Activated CD8-positive, alpha-beta memory T cell treated with anti-CD3 and anti-CD28 coated beads, Interleukin-2, amount 50 U/mL, for 4 hours (primary cell): ENCODE results near the gene CCDC136.
A peak's percentile ranks its signal among the peaks of the same experiment; 100 is the strongest.

Experiments used
- DNase-seq: peaks from one replicate; pipeline ENCODE4 v3.0.0-alpha.2; 2020

Gene CCDC136

DNA sequence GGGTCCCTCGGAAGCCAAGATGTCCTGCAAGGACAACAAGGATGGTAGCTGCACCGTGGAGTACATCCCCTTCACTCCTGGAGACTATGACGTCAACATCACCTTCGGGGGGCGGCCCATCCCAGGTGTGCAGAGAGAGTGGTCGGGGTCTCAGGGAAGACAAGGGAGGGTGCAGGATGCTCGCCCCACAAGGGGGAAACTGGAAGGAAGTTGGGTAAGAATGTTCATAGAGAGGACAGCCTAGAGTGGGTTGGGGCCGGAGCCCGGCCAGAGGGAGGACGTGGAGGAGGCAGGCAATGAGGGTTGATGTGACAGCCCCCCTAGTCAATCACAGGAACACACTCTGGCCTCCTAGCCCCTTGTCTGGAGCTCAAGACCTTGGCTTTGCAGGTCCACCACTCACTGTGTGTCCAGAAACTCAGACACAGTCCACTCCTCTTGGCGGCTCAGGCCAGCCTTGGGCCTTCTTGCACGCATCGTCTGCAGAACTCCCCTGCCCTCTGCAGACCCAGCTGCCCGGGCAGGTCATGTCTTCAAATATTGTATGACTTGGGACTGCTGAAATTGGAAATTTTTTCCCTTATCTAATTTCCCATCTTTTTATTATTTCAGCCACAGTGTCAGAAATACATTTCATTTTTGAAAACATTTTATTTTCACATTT lies 55.1 kb downstream of the CCDC136 start:
- no peak for DNase-seq

GRCh38 chr7:128847721-128848211 lies 56.0 kb downstream of the CCDC136 start:
- no peak for DNase-seq

DNA sequence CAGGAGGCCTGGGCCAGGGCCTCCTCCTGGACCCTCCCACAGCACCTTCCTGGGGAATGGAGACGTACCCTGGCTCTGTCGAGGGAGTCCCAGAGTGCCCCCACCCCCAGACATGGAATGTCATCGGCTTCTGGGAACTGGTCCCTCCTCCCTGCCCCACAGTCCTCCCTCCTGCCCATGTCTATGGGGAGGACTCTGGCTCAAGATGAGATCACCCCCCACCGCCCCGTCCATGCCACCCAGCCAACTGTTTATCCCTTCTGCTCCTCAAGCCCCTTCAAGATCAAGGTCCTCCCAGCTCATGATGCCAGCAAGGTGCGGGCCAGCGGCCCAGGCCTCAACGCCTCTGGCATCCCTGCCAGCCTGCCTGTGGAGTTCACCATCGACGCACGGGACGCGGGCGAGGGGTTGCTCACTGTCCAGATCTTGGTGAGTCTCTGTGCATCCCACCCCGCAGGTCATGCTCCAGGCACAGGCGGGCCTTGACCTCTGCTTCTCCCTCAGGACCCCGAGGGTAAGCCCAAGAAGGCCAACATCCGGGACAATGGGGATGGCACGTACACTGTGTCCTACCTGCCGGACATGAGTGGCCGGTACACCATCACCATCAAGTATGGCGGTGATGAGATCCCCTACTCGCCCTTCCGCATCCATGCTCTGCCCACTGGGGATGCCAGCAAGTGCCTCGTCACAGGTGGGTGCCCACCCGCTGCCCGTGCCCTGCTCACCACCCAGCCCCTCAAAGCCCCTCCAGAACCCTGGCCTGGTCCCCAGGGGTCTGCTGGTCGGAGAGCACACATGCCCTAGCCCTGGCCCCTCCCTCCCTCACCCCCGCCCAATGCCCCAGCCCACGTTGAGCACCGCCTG lies 56.8 kb downstream of the CCDC136 start:
- no peak for DNase-seq

DNA sequence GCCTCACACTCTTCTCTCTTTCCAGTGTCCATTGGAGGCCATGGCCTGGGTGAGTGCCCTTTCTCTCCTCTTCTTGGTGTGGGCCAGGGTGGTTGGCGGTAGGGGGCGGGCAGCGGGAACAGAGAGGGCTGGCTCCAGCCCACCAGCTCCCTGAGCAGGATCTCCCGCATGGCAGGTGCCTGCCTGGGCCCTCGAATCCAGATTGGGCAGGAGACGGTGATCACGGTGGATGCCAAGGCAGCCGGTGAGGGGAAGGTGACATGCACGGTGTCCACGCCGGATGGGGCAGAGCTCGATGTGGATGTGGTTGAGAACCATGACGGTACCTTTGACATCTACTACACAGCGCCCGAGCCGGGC lies 57.4 kb downstream of the CCDC136 start:
- DNase-seq = no peak

- no peak for DNase-seq
Observed at GRCh38 chr7:128849804-128850490, 58.2 kb downstream of the CCDC136 start.

DNA sequence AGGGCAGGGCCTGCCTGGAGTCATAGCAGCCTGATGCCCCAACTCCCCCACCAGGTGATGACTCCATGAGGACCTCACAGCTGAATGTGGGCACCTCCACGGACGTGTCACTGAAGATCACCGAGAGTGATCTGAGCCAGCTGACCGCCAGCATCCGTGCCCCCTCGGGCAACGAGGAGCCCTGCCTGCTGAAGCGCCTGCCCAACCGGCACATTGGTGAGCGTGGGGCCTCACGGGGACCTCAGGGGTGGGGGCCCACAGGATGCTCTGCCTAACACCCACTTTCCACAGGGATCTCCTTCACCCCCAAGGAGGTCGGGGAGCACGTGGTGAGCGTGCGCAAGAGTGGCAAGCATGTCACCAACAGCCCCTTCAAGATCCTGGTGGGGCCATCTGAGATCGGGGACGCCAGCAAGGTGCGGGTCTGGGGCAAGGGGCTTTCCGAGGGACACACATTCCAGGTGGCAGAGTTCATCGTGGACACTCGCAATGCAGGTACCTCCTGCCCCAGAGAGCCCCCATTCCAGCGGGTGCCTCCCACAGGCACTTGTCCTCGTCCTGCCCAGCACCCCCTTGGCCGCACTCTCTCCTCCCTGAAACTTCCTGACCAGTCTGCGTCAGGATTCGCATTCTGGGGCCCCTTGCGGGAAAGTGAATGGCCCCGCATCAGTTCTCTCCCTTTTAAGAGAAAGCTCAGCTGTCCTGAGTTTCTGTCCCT lies 60.9 kb downstream of the CCDC136 start:
- DNase-seq = no peak

- DNase-seq = no peak
Observed at GRCh38 chr7:128853799-128854198, 62.0 kb downstream of the CCDC136 start.

DNA sequence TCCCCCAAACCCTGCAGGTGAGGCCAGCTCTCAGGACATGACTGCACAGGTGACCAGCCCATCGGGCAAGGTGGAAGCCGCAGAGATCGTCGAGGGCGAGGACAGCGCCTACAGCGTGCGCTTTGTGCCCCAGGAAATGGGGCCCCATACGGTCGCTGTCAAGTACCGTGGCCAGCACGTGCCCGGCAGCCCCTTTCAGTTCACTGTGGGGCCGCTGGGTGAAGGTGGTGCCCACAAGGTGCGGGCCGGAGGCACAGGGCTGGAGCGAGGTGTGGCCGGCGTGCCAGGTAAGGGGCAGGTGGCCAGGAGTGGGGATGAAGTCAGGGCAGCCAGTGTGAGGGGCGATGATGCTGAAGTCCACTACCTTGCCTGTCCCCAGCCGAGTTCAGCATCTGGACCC lies 62.6 kb downstream of the CCDC136 start:
- no peak for DNase-seq

GRCh38 chr7:128855559-128855958 lies 63.8 kb downstream of the CCDC136 start:
- no peak for DNase-seq

- no peak for DNase-seq
Observed at GRCh38 chr7:128856001-128856718, 64.4 kb downstream of the CCDC136 start.

DNA sequence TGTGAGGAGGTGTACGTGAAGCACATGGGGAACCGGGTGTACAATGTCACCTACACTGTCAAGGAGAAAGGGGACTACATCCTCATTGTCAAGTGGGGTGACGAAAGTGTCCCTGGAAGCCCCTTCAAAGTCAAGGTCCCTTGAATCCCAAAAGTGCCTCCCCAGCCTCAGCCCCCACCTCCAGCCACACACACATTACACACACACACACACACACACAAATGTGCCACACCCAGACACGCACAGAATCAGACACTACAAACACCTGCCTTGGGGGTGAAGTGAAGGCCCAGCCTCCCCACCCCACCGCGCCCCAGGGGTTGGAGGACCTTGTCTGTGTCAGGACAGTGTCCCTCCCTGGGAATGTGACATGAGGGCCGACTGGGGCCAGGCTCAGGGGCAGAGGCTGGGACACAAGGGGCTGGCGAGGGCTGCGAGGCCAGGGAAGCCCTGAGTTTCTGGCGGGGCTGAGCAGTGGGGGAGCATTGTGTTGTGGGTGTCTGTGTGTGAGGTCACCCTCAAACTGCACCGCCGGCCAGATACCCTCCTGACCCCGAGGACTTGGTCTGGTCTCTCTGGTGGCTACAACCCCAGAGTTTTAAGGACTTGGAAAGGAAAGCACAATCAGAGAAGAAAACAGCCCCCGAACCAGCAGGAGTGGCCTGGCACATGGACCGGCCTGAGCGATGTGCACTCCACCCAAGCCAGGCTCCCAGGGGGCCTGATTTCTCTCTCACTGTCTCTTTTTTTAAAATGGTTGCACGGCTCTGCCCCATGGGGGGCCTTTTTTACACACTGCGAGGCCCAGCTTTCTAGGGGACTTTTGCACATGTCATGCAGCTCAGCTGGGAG lies 66.8 kb downstream of the CCDC136 start:
- DNase-seq = no peak

DNA sequence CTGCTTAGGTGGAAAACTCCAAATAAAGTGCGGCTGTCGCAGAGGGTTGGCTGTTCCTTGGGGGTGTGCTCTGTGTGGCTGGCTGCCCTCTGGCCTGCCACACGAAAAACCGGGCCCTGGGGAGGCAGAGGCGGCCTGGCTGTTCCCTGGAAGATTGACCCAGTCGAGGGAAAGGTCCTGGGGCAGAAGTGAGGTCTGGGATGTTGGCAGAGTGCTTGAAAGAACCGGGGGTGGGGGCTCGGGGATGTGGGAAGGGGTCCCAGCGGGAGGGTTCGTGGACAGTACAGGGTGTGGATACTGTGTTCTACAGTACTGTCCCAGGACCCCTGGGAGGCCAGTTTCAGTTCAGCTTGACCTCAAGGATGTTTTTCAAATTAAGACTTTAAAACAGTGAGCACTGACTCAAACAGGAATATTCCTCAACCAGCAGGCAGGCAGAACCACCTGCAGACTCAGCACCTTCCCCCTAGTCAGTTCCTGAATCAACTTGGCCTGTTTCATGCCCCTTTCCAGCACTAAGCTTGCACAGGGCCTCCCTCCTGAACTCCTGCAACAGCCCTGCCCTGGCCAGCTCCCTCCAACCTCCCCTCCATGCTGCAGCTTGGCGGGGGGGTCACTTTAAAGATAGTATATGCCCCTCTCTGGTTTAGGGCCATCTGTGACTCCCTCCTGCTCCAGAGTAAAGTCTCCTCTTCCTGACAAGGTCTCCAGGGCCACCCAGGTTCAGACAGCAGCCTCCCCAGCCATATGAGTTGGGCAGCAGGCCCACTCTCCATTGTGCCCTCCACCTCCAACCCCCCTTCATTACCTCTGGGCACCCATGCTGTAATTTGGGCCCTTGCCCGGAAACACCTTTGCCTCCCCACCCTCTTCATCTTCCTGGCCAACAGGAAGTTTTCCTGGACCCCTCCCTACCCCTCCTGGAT lies 67.7 kb downstream of the CCDC136 start:
- no peak for DNase-seq

GRCh38 chr7:128860158-128861073 lies 68.6 kb downstream of the CCDC136 start:
- no peak for DNase-seq

DNA sequence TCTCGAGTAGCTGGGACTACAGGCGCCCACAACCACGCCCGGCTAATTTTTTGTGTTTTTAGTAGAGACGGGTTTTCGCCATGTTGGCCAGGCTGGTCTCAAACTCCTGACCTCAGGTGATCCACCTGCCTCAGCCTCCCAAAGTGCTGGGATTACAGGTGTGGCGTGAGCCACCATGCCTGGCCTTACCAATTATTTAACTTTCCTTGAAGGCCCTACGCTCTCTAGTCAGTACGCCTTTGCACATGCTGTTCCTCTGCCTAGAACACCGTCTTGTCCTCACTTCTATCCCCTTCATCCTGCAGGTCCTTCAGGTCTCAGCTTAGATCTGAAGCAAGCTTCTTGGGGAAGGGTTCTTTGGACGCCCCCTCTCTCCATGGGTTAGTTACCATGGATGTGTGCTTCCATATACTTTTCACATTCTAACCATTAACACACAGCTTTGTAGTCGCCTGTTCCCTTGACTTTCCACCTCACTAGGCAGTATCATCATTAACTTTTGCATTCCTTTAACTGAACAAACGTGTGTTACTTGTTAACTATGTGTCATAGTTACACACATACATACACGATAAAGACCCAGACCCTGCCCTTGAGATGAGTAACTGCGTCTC lies 70.3 kb downstream of the CCDC136 start:
- no peak for DNase-seq

DNA sequence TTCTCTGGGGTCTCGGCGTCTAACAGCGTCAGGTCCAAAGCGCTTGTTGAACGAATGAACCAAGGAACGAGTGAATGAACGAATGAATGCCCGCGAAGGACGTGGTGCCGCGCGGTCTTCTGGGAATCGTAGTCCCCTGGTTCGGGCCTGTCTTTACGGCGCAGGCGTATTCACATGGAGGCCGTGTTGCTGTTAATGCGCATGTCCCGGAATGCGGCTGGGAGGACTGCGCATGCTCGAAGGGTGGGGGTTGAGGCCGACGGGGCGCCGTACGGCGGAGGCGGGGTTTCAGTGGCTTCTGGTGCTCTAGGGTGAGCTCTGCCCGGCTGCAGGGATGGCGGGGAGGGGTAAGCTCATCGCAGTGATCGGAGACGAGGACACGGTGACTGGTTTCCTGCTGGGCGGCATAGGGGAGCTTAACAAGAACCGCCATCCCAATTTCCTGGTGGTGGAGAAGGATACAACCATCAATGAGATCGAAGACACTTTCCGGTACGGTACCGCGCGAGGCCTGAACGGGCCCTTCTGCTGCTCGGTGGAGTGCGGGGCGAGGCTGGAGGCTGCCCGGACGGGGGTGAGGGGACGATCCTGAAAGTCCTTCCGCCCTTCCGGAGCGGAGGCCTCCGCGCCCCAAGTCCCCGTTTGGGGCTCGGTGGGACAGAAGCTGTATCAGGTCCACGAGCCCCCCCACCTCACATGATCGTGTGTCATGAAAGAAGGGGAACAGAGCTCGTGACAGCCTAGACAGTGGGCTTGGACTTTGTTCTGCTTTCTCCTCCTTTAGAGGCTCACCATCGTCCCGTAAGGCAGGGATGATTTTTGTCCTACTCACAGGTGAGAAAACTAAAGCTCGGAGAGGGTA lies 71.0 kb downstream of the CCDC136 start, which contains the start of gene ATP6V1F:
TSS of gene ATP6V1F (plus strand) at position 286 of the 862 bp plus-strand sequence. CDS start at position 335, 49 bp downstream.
- peak; percentile 99 for DNase-seq

- peak; percentile 35 for DNase-seq
Observed at GRCh38 chr7:128863433-128863989, 71.7 kb downstream of the CCDC136 start.

DNA sequence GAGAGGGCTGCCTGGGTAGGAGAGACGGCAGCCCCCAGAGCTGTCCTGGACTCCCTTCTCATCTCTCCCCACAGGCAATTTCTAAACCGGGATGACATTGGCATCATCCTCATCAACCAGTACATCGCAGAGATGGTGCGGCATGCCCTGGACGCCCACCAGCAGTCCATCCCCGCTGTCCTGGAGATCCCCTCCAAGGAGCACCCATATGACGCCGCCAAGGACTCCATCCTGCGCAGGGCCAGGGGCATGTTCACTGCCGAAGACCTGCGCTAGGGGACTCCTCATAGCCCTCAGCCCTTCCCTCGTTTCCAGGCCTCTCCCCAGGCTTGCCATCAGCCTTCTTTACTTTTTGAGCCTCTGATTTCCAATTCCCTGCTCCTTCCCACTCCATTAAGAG lies 73.5 kb downstream of the CCDC136 start:
- no peak for DNase-seq
